ENCODE measurements around the gene ZNF165.

- no peak for TF ChIP-seq CTCF (IDR thresholded peaks at IDR 0.05)
- no peak for TF ChIP-seq TAF1 (IDR thresholded peaks at IDR 0.05; ENCODE audit: borderline replicate concordance, low read depth, low read length)
- no peak for TF ChIP-seq PBX3 (IDR thresholded peaks at IDR 0.05)
- no peak for TF ChIP-seq RAD21 (IDR thresholded peaks at IDR 0.05; ENCODE audit: low read length)
- no peak for TF ChIP-seq GABPA (IDR thresholded peaks at IDR 0.05; ENCODE audit: low read depth)
- TF ChIP-seq FOXM1 (IDR thresholded peaks at IDR 0.05; ENCODE audit: low read depth), result no peak
- TF ChIP-seq MXI1 (IDR thresholded peaks at IDR 0.05; ENCODE audit: low read depth, low read length), result no peak
- no peak for TF ChIP-seq TEAD4 (IDR thresholded peaks at IDR 0.05; ENCODE audit: borderline replicate concordance, insufficient read depth)
- TF ChIP-seq USF2 (IDR thresholded peaks at IDR 0.05; ENCODE audit: borderline replicate concordance, low read depth, low read length), result no peak
- TF ChIP-seq NRF1 (IDR thresholded peaks at IDR 0.05; ENCODE audit: low read depth, low read length), result no peak
Measured at GRCh38 chr6:28081486-28081751, 1.1 kb downstream of the ZNF165 start.
